HG03064 (cell line): ENCODE data around the gene C5orf15.

ENCODE experiments used
- ATAC-seq: cut with Tn5 transposase; IDR thresholded peaks from one replicate; pipeline ENCODE4 v1.9.1; 2021; ENCODE audit warnings: low read depth; ENCODE audit not compliant: unreplicated experiment

C5orf15 gene

GRCh38 chr5:133925866-133926488 lies 42.4 kb downstream of the C5orf15 start:
- ATAC-seq: no peak

DNA sequence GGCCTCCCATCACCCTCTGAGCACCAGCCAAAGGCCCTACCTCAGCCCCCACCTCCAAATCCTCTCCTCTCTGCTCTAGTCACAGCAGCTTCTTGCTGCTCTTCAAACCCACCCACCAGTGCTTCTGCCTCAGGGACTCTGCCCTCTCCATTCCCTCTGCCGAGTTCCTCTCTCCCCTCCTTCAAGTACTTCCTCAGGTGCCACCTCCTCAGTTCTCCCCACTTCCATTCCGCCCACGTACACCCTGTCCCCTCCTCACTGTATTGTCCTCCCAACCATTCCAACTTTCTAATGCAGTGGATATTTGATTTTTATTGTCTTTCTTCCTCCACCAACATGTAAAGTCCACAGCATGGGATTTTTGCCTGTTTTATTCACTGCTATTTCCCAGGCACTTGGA lies 43.2 kb downstream of the C5orf15 start:
- no peak for ATAC-seq

- ATAC-seq: no peak
These were observed 44.1 kb downstream of the C5orf15 start for GRCh38 chr5:133924221-133924920.

DNA sequence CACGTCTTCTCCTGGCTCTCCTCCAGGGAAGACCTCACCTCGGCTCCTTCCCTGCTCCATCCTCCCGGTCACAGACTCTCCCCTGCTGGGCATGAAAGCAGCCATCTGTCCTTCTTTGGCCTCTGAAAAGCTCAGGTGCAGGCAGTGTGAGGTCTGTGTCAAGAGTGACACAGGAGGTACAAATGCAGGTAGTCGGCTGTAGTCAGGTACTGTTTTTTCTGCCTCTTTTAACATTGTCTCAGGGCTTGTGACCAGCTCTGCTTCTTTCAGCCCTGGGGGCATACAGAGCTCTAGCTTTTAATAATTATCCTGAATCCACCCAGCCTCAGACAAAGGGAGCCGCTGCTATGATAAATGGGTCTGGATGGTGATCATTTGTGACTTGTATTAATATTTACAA lies 46.4 kb downstream of the C5orf15 start:
- ATAC-seq: no peak

- no peak for ATAC-seq
These were observed 47.4 kb downstream of the C5orf15 start for GRCh38 chr5:133921069-133921468.

GRCh38 chr5:133919148-133920136 lies 49.0 kb downstream of the C5orf15 start:
- no peak for ATAC-seq

- ATAC-seq: no peak
These were observed 49.7 kb downstream of the C5orf15 start for GRCh38 chr5:133918731-133919130.

GRCh38 chr5:133918316-133918715 lies 50.1 kb downstream of the C5orf15 start:
- no peak for ATAC-seq

GRCh38 chr5:133917785-133918184 lies 50.6 kb downstream of the C5orf15 start:
- no peak for ATAC-seq

DNA sequence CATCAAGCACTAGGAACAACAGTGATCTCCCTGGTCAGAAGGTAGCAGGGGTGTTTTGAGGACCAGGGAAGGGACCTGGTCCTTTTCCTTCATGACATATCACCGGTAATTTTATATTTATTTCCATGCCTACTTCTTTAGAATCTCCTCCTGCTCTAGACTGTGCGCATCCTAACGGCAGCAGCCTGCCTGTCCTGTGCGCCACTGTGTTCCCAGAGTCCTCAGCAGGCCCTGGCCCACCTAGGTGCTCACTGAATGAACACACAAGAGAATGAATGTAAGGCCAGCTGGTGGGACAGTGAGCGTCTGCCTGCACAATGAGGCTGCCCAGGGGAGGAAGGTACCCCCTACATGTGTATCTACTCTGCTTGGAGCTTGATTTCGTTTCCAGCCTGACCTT lies 51.5 kb downstream of the C5orf15 start:
- ATAC-seq: no peak

DNA sequence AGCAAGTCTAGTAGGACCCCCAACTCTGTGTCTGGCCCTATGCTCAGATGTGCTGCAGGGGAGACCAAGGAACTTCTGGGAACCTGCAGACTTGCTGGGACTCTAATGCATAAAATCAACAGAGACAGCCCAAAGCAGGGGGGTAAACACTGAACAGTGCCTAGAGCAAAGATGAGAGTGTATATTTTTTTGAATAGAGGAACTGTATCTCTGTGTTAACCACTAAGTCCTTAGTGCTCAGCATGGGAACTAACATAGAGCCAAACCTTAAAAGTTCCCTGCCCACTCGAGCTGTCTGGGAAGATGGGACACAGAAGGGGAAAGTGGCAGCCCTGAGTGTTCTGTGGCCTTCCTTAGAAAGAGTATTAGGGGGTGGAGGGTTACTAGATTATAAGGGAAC lies 51.9 kb downstream of the C5orf15 start:
- ATAC-seq: no peak

DNA sequence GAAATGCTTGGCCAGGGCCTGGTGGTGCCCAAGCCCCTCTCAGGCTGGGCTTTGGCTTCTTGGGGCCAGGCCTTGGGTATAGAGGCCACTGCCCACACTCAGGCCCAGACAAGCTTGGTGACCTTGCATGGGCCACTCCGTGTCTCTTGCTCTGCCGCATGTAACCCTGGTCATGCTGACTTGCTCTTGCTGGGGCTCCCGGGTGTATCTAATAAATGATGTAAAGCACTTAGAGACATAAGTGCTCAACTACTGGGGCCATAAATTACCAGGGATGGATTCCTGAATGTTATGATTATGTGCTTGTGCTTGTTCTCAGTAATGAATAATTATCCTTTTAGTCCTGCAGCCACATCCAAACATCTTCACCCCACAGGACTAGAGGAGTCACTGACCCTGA lies 54.0 kb downstream of the C5orf15 start:
- no peak for ATAC-seq

- ATAC-seq: no peak
These were observed 54.8 kb downstream of the C5orf15 start for GRCh38 chr5:133913413-133914155.

- ATAC-seq: no peak
These were observed 55.5 kb downstream of the C5orf15 start for GRCh38 chr5:133912951-133913350.

DNA sequence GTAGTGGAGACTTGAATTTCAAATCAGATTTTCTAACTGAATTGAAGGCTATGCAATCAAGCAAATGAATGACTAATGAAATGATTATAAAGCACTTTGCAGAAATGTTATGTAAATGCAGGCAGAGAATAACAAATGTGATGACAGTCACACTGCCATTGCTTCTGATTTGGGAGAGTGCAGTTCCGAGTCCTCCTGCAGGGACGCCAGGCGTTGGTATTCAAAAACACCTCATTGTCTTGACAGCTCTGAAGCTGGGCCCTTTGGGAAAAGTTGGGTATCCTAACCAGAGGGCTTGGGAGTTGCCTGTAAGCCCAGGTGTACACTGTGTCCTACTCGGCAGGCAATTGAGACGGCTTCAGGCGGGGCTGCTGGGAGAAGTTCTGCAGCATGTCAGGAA lies 57.9 kb downstream of the C5orf15 start:
- no peak for ATAC-seq

- ATAC-seq: no peak
These were observed 58.8 kb downstream of the C5orf15 start for GRCh38 chr5:133909603-133910002.

DNA sequence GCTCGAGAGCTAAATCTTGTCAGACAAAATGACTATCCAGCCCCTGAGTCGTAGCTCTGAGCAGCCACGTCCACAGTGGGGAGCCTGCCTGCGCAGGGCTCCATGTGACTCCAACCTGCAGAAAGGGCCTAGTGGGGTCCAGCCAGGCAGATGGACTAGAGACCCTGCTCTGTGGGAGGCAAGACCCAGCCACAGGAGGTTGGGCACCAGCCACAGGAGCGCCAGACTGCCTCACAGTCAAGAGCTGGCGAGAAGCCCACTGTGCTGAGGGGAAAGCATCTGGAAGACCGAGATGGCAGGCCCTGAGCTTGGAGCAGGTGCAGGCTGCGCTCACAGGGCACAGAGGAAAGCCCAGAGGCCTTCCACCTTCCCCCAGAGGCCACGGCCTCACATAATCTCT lies 61.4 kb downstream of the C5orf15 start:
- no peak for ATAC-seq

- ATAC-seq: no peak
These were observed 62.1 kb downstream of the C5orf15 start for GRCh38 chr5:133906303-133906702.
